K562 (cell line): ENCODE measurements around the gene CRB2. TPM values are rescaled to one million over a fixed set of nuclear protein-coding genes. Genes with fewer than 3 reads are reported as not detected.

Experiments used
- ATAC-seq: fragments of 200-7000 bp; cut with Tn5 transposase; 3 replicates; pipeline ENCODE4 v1.9.1; 2020; ENCODE audit warnings: moderate library complexity
- BruUV-seq: library from RNA; stranded (reverse); fragments of 400-500 nt; replicated peaks from 2 replicates; lab custom pipeline; 2021; lab: Mats Ljungman, UMichigan
- CTCF ChIA-PET: fragments of 300-600 bp; formaldehyde crosslinking; extraction: SDS; loops from one replicate; lab custom pipeline; 2021; ENCODE audit warnings: low intra/inter-chr PET ratio; lab: Yijun Ruan, JAX
- POLR2A ChIA-PET: fragments of 300-600, 350-650 bp; sonication (Branson Sonifier 250); formaldehyde crosslinking; extraction: SDS; loops from one replicate; lab custom pipeline; 2021; ENCODE audit warnings: antibody characterized with exemption, inconsistent platforms; lab: Yijun Ruan, JAX
- DNase-seq, 4 experiments: peaks; one replicate each; pipeline versions ENCODE4 v3.0.0 to v3.0.0-alpha.2; 2011 to 2018; ENCODE audit warnings: low spot score in 3 of 4, mixed read lengths in 3 of 4; ENCODE audit errors: extremely low read depth in 1 of 4
- FAIRE-seq: peaks from 2 replicates; lab custom pipeline; 2011; peaks lifted over from hg19 to GRCh38; lab: Jason Lieb, UNC
- H2AFZ ChIP-seq: 2 replicates; pipeline ENCODE4 v1.6.0; 2011; ENCODE audit warnings: low read depth, low read length, control low read depth, inconsistent platforms
- H3K27ac ChIP-seq: fragments of 200-600 bp; 3 replicates; pipeline ENCODE4 v1.8.0; 2011; ENCODE audit warnings: low read depth, mild to moderate bottlenecking, control low read depth, inconsistent platforms, low read length, moderate library complexity, mixed read lengths; ENCODE audit errors: extremely low read depth
- H3K27me3 ChIP-seq, 2 experiments: fragments of 300-600 bp in 1 of 2; 2 replicates in 1 of 2; 3 replicates in 1 of 2; pipeline versions ENCODE4 v1.6.0 to v1.8.0; 2011; ENCODE audit warnings: inconsistent platforms in 2 of 2, low read length in 2 of 2, mild to moderate bottlenecking in 1 of 2, mixed read lengths in 1 of 2, moderate library complexity in 1 of 2; ENCODE audit not compliant: control insufficient read depth in 2 of 2, insufficient read depth in 2 of 2
- H3K36me3 ChIP-seq: fragments of 300-600 bp; 3 replicates; pipeline ENCODE4 v1.8.0; 2011; ENCODE audit warnings: mild to moderate bottlenecking, low read length, inconsistent platforms; ENCODE audit not compliant: control insufficient read depth, insufficient read depth
- H3K4me1 ChIP-seq, 2 experiments: fragments of 200-600 bp in 1 of 2; replicated peaks in 1 of 2; 2 replicates in 1 of 2; 3 replicates in 1 of 2; pipeline versions ENCODE4 v1.5.1 to v1.8.0; 2011; ENCODE audit warnings: inconsistent platforms in 2 of 2, low read length in 2 of 2, mild to moderate bottlenecking in 1 of 2, mixed read lengths in 1 of 2, moderate library complexity in 1 of 2; ENCODE audit not compliant: control insufficient read depth in 2 of 2, insufficient read depth in 2 of 2
- H3K4me2 ChIP-seq: 2 replicates; pipeline ENCODE4 v1.6.1; 2011; ENCODE audit warnings: low read length, control low read depth, inconsistent platforms, mixed read lengths; ENCODE audit not compliant: insufficient read depth
- H3K4me3 ChIP-seq: fragments of 200-600 bp; sonication (generic), shearing (Covaris generic); 2 replicates; pipeline ENCODE4 v1.5.1; 2016; ENCODE audit warnings: control low read depth, inconsistent platforms
- H3K79me2 ChIP-seq: fragments of 200-600 bp; 3 replicates; pipeline ENCODE4 v1.8.0; 2011; ENCODE audit warnings: low read length, inconsistent platforms; ENCODE audit not compliant: control insufficient read depth, insufficient read depth
- H3K9ac ChIP-seq, 2 experiments: 2 replicates each; pipeline versions ENCODE4 v1.6.0 to v1.6.1; 2011; ENCODE audit warnings: low read depth in 2 of 2, low read length in 2 of 2, control low read depth in 1 of 2, inconsistent platforms in 1 of 2, mild to moderate bottlenecking in 1 of 2, mixed read lengths in 1 of 2; ENCODE audit not compliant: insufficient read depth in 1 of 2
- H3K9me1 ChIP-seq: one replicate; pipeline ENCODE4 v1.6.0; 2011; ENCODE audit warnings: inconsistent platforms, mild to moderate bottlenecking, low read length, moderate library complexity; ENCODE audit not compliant: control insufficient read depth, insufficient read depth
- H3K9me3 ChIP-seq: replicated peaks from 2 replicates; pipeline ENCODE4 v1.5.1; 2011; ENCODE audit warnings: low read depth, low read length, inconsistent platforms; ENCODE audit not compliant: control insufficient read depth, insufficient read depth
- H4K20me1 ChIP-seq: replicated peaks from 2 replicates; pipeline ENCODE4 v1.6.1; 2011; ENCODE audit warnings: low read length, inconsistent platforms, mixed read lengths; ENCODE audit not compliant: control insufficient read depth, insufficient read depth
- RCOR1 ChIP-seq, 2 experiments: IDR thresholded peaks; 2 replicates each; pipeline ENCODE4 v1.6.1; 2012; ENCODE audit warnings: low read depth in 2 of 2, low read length in 2 of 2, borderline replicate concordance in 1 of 2, improper control_type of control experiment in 1 of 2
- WGBS: fragments of 100-300 bp; shearing (Covaris generic); methylation state at CpG from one replicate; pipeline ENCODE4 v1.1.6; 2016; ENCODE audit warnings: low coverage, mixed read lengths; ENCODE audit not compliant: insufficient coverage; ENCODE audit errors: missing lambda C conversion rate; 5-methylcytosine and 5-hydroxymethylcytosine counted together
- in situ Hi-C: fragments of 300-500 bp; cut with MboI; formaldehyde crosslinking; loops from 4 replicates; pipeline ENCODE4 v1.15.0; 2018; ENCODE audit warnings: inconsistent platforms, mixed read lengths
- intact Hi-C: fragments of 100-400 bp; cut with micrococcal nuclease; formaldehyde crosslinking; loops from 2 replicates; pipeline ENCODE4 v1.14.2; 2022
- polyA plus RNA-seq, 8 experiments: library from polyadenylated mRNA; depleted of rRNA in 4 of 8; stranded (reverse) in 5 of 8; unstranded in 3 of 8; fragments of >200 nt; fragmentation: Nextera tagmentation in 2 of 8; fragmentation: Illumina TruSeq in 1 of 8; extraction: Ambion mirVana in 2 of 8; extraction: Trizol in 1 of 8; gene quantifications; 2 replicates each; pipeline versions ENCODE4 v1.2.1 to v1.2.3, GENCODE V29; 2011 to 2014; ENCODE audit warnings: inconsistent platforms in 1 of 8, missing spikeins in 1 of 8
- total RNA-seq, 7 experiments: library from RNA; depleted of rRNA in 6 of 7; stranded (reverse); fragments of >200 nt in 6 of 7; fragmentation: Illumina TruSeq in 2 of 7; extraction: Trizol in 2 of 7; gene quantifications; 2 replicates each; pipeline versions ENCODE4 v1.2.1 to v1.2.3, GENCODE V29; 2011 to 2021; ENCODE audit warnings: low replicate concordance in 1 of 7
- TF ChIP-seq, protein P1 (sequence below): fragments of 200-800 bp; sonication (Bioruptor generic); IDR thresholded peaks from 2 replicates; pipeline ENCODE4 v1.6.1; 2016; ENCODE audit warnings: missing genetic modification characterization, missing compliant biosample characterization
- TF ChIP-seq, protein P2 (sequence below), 2 experiments: fragments of 150-350 bp in 1 of 2; IDR thresholded peaks; 2 replicates each; pipeline ENCODE4 v1.6.1; 2012 to 2016; ENCODE audit warnings: low read depth in 2 of 2, low read length in 2 of 2, mild to moderate bottlenecking in 1 of 2, moderate library complexity in 1 of 2

The CRB2 gene
- total and polyA plus RNA-seq, 9 of the 15 experiments (the other 6 are each of a cell fraction or from before 2014, with no cell fraction given) = 0.13 to 1.2 (median 0.25) TPM; not detected in 2

DNA sequence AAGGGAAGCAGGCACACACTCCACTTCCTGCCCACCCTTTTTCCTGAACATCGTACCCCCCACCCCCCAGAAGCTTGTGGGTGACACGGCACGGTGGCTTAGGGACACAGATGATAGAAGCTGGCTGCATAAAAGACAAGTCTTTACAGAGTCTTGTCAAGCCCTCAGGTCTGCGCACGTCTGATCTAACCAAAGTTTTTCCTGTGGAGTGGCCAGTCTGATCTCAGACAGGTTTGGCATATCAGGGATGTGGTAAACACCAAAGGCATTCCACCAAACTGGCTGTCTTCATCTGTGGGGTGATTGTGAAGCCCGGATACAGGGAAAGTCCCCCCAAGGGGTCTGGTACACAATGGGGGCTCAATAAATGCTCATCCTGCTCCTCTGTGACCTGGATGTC is 50.0 kb downstream of the CRB2 start:
- no peaks in the 10 kb centered on the region for H3K36me3 ChIP-seq
- no peaks in the 10 kb centered on the region for H3K79me2 ChIP-seq
- H3K9me1 ChIP-seq = no peaks in the 10 kb centered on the region
- 86% methylated on average over 6 of the region's 6 CpGs for WGBS
- H3K4me2 ChIP-seq = no peak overlapping the region
- CTCF ChIA-PET = no interaction called here
- TF ChIP-seq, protein P1, sequence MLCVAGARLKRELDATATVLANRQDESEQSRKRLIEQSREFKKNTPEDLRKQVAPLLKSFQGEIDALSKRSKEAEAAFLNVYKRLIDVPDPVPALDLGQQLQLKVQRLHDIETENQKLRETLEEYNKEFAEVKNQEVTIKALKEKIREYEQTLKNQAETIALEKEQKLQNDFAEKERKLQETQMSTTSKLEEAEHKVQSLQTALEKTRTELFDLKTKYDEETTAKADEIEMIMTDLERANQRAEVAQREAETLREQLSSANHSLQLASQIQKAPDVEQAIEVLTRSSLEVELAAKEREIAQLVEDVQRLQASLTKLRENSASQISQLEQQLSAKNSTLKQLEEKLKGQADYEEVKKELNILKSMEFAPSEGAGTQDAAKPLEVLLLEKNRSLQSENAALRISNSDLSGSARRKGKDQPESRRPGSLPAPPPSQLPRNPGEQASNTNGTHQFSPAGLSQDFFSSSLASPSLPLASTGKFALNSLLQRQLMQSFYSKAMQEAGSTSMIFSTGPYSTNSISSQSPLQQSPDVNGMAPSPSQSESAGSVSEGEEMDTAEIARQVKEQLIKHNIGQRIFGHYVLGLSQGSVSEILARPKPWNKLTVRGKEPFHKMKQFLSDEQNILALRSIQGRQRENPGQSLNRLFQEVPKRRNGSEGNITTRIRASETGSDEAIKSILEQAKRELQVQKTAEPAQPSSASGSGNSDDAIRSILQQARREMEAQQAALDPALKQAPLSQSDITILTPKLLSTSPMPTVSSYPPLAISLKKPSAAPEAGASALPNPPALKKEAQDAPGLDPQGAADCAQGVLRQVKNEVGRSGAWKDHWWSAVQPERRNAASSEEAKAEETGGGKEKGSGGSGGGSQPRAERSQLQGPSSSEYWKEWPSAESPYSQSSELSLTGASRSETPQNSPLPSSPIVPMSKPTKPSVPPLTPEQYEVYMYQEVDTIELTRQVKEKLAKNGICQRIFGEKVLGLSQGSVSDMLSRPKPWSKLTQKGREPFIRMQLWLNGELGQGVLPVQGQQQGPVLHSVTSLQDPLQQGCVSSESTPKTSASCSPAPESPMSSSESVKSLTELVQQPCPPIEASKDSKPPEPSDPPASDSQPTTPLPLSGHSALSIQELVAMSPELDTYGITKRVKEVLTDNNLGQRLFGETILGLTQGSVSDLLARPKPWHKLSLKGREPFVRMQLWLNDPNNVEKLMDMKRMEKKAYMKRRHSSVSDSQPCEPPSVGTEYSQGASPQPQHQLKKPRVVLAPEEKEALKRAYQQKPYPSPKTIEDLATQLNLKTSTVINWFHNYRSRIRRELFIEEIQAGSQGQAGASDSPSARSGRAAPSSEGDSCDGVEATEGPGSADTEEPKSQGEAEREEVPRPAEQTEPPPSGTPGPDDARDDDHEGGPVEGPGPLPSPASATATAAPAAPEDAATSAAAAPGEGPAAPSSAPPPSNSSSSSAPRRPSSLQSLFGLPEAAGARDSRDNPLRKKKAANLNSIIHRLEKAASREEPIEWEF (CRISPR knock-in tag) = no peak
- TF ChIP-seq, protein P2, sequence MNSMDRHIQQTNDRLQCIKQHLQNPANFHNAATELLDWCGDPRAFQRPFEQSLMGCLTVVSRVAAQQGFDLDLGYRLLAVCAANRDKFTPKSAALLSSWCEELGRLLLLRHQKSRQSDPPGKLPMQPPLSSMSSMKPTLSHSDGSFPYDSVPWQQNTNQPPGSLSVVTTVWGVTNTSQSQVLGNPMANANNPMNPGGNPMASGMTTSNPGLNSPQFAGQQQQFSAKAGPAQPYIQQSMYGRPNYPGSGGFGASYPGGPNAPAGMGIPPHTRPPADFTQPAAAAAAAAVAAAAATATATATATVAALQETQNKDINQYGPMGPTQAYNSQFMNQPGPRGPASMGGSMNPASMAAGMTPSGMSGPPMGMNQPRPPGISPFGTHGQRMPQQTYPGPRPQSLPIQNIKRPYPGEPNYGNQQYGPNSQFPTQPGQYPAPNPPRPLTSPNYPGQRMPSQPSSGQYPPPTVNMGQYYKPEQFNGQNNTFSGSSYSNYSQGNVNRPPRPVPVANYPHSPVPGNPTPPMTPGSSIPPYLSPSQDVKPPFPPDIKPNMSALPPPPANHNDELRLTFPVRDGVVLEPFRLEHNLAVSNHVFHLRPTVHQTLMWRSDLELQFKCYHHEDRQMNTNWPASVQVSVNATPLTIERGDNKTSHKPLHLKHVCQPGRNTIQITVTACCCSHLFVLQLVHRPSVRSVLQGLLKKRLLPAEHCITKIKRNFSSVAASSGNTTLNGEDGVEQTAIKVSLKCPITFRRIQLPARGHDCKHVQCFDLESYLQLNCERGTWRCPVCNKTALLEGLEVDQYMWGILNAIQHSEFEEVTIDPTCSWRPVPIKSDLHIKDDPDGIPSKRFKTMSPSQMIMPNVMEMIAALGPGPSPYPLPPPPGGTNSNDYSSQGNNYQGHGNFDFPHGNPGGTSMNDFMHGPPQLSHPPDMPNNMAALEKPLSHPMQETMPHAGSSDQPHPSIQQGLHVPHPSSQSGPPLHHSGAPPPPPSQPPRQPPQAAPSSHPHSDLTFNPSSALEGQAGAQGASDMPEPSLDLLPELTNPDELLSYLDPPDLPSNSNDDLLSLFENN (IDR thresholded peaks at IDR 0.05; ENCODE audit: low read depth in 2 of 2, low read length in 2 of 2) = no peak
- no peak for TF ChIP-seq RCOR1 (IDR thresholded peaks at IDR 0.05; ENCODE audit: borderline replicate concordance in 1 of 2, low read depth in 2 of 2, low read length in 2 of 2)
- POLR2A ChIA-PET = no interaction called here
- ATAC-seq (no peak), FAIRE-seq (no peak), DNase-seq (no peak)
- no peaks in the 10 kb centered on the region for H3K9me3 ChIP-seq
- H3K9ac ChIP-seq = no peak overlapping the region
- no peaks in the 10 kb centered on the region for H3K27me3 ChIP-seq
- no peak overlapping the region for H3K4me3 ChIP-seq
- no peak overlapping the region for H3K27ac ChIP-seq
- peaks cover 11 to 15% of the 10 kb centered on the region in 2 experiments for H3K4me1 ChIP-seq
- BruUV-seq = no TSS peak
- intact Hi-C loops = no loop called here
- no peak overlapping the region for H2AFZ ChIP-seq
- in situ Hi-C loops = loop anchor here (10.0 kb wide), 1 partner anchor 629 kb away; no protein-coding TSS in a partner anchor
- H4K20me1 ChIP-seq = no peaks in the 10 kb centered on the region
